IMR-90 (cell line): ENCODE data around the gene TAS2R3.
"Not testable (repeated sequence)": the region's sequence is repeated elsewhere in the genome, so short reads cannot be mapped to it uniquely, and the experiment has no call there.

Experiments used
- CEBPB ChIP-seq: IDR thresholded peaks from 2 replicates; pipeline ENCODE4 v1.6.1; 2012; ENCODE audit warnings: low read depth, low read length, improper control_type of control experiment
- CTCF ChIP-seq: conservative IDR thresholded peaks from 2 replicates; pipeline ENCODE4 v1.5.1; 2012; ENCODE audit warnings: mild to moderate bottlenecking, low read depth, low read length, improper control_type of control experiment
- FOS ChIP-seq: fragments of 150-350 bp; IDR thresholded peaks from 2 replicates; pipeline ENCODE4 v1.6.1; 2016; ENCODE audit warnings: low read depth, low read length
- MAFK ChIP-seq: IDR thresholded peaks from 2 replicates; pipeline ENCODE4 v1.6.1; 2012; ENCODE audit warnings: low read depth, low read length, improper control_type of control experiment
- MAZ ChIP-seq: IDR thresholded peaks from 2 replicates; pipeline ENCODE4 v1.6.1; 2012; ENCODE audit warnings: low read depth, mild to moderate bottlenecking, low read length, improper control_type of control experiment, moderate library complexity, borderline replicate concordance
- MXI1 ChIP-seq: IDR thresholded peaks from 2 replicates; pipeline ENCODE4 v1.6.1; 2012; ENCODE audit warnings: low read depth, mild to moderate bottlenecking, low read length, moderate library complexity, borderline replicate concordance
- POLR2A ChIP-seq: IDR thresholded peaks from 2 replicates; pipeline ENCODE4 v1.6.1; 2012; ENCODE audit warnings: mild to moderate bottlenecking, low read depth, low read length
- RAD21 ChIP-seq: IDR thresholded peaks from 2 replicates; pipeline ENCODE4 v1.6.1; 2012; ENCODE audit warnings: low read length, improper control_type of control experiment
- RFX5 ChIP-seq: IDR thresholded peaks from 2 replicates; pipeline ENCODE4 v1.8.0; 2012; ENCODE audit warnings: low read depth, mild to moderate bottlenecking, low read length, moderate library complexity
- SMC3 ChIP-seq: fragments of 150-350 bp; IDR thresholded peaks from 2 replicates; pipeline ENCODE4 v1.6.1; 2016; ENCODE audit warnings: low read depth, mild to moderate bottlenecking, antibody characterized with exemption, low read length, moderate library complexity
- TF ChIP-seq, protein P1 (sequence below): fragments of 150-350 bp; IDR thresholded peaks from 2 replicates; pipeline ENCODE4 v1.6.1; 2016; ENCODE audit warnings: low read depth, mild to moderate bottlenecking, low read length, moderate library complexity, borderline replicate concordance

DNA sequence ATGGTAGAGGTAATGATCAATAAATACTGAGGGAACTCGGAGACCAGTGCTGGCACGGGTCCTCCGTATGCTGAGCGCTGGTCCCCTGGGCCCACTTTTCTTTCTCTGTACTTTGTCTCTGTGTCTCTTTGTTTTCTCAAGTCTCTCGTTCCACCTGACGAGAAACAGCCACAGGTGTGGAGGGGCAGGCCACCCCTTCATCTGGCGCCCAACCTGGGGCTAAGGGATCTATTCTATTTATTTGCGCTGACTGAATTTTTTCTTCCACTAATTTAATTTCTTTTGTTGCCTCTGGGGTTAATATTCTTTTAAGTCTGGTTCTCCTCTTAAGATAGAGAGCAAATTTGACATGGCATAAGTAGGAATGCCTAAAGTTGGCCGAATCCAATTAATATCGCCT, 12.0 kb upstream of the TAS2R3 start:
- TF ChIP-seq CTCF, RFX5, POLR2A, MAFK, SMC3, CEBPB, MXI1, RAD21, MAZ, FOS: not testable (repeated sequence)
- TF ChIP-seq, protein P1, sequence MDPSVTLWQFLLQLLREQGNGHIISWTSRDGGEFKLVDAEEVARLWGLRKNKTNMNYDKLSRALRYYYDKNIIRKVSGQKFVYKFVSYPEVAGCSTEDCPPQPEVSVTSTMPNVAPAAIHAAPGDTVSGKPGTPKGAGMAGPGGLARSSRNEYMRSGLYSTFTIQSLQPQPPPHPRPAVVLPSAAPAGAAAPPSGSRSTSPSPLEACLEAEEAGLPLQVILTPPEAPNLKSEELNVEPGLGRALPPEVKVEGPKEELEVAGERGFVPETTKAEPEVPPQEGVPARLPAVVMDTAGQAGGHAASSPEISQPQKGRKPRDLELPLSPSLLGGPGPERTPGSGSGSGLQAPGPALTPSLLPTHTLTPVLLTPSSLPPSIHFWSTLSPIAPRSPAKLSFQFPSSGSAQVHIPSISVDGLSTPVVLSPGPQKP: not testable (repeated sequence)
